ENCODE data around the gene HUNK.

DNA sequence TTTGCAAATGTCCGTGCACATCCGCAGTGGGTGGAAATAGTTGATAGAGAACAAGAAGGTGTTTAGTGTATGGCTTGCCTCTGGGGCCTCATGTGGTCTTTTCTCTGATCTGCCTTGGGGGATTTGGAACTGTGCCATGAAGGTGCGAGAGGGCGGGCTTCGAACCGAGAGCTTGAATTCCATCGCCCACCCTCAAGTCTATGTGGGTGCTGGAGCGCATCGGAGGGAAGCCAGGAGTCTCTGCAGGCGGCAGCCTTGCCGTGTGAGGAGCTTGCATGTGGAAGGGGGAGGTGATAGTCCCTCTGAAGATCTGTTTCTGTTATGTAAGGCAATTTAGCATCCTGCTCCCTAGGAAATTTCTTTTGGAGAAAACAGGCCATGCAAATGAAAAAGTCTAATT, 119.6 kb downstream of the HUNK start:
- TF ChIP-seq, protein P1, sequence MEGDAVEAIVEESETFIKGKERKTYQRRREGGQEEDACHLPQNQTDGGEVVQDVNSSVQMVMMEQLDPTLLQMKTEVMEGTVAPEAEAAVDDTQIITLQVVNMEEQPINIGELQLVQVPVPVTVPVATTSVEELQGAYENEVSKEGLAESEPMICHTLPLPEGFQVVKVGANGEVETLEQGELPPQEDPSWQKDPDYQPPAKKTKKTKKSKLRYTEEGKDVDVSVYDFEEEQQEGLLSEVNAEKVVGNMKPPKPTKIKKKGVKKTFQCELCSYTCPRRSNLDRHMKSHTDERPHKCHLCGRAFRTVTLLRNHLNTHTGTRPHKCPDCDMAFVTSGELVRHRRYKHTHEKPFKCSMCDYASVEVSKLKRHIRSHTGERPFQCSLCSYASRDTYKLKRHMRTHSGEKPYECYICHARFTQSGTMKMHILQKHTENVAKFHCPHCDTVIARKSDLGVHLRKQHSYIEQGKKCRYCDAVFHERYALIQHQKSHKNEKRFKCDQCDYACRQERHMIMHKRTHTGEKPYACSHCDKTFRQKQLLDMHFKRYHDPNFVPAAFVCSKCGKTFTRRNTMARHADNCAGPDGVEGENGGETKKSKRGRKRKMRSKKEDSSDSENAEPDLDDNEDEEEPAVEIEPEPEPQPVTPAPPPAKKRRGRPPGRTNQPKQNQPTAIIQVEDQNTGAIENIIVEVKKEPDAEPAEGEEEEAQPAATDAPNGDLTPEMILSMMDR (IDR thresholded peaks at IDR 0.05): no peak
- TF ChIP-seq POLR2AphosphoS5 (IDR thresholded peaks at IDR 0.05) (no peak), POLR2A (IDR thresholded peaks at IDR 0.05) (no peak)

Data from sigmoid colon (tissue), 4 donors.